Activated T-helper 1 cell treated with Interleukin-2 at 50 U/mL for 16 hours (primary cell): Measurements from ENCODE around the gene AGAP1.
"Not testable (repeated sequence)": the region's sequence is repeated elsewhere in the genome, so short reads cannot be mapped to it uniquely, and the experiment has no call there.

Experiments
- DNase-seq: peaks from one replicate; pipeline ENCODE4 v3.0.0-alpha.2; 2020; ENCODE audit warnings: low read depth

Gene AGAP1

DNA sequence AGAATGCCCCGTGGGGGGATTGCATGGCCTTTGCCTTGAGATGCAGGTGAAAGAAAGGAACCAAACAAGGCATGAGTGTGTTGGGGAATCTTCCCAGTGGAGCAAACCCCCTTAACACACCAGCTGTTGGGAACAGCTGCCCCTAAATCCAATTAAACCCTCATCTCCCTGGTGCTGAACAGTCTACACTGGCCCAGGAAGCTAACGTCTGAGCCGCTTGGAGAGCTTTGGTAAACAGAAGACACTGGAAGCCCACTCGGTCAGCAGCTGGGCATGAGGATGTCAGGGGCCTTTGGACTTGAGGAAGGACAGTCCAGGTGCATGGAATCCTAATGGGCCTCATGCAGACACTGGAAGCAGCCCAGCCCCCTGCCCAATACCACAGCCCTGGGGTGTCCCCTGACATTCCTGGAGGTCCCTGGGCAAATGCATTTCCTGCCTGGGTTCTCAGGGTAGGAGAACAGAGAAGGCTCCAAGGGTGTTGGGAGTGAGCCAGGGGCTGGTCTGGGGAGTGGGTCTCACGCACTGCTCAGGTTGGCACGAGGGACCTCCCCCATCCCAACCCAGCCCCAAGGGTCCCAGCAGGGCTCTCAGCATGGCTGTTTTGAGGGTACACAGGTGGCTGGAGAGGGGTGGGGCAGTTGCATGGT lies 636.6 kb downstream of the AGAP1 start:
- DNase-seq, result no peak

DNA sequence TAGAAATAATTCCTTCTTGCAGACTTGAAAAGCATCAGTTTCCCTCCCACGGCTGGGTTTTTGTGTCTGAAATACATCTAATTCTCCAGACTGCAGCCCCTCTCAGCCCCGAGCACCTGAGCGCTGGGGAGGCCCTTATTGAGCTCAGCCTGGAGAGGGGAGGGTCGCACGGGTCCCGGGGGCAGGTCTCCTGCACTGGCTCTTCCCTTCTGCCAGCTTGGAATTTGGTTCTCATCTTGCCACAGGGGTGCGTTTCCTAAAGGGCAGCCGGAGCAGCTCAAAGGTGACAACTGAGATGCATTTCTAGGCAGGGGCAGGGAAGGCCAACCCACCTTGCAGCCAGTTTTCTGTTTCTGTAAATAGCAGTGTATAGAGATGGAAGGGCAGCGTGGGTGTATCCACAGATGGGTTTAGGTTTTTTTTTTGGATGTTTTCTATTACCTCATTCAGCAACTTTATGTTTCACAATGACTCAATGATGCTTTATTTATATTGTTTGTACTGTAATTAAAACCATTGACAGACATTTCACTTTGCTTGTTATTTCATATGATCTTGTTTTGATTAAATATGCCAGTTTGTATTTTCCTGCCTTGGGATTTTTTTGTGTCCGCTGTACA lies 637.3 kb downstream of the AGAP1 start:
- no peak for DNase-seq

DNA sequence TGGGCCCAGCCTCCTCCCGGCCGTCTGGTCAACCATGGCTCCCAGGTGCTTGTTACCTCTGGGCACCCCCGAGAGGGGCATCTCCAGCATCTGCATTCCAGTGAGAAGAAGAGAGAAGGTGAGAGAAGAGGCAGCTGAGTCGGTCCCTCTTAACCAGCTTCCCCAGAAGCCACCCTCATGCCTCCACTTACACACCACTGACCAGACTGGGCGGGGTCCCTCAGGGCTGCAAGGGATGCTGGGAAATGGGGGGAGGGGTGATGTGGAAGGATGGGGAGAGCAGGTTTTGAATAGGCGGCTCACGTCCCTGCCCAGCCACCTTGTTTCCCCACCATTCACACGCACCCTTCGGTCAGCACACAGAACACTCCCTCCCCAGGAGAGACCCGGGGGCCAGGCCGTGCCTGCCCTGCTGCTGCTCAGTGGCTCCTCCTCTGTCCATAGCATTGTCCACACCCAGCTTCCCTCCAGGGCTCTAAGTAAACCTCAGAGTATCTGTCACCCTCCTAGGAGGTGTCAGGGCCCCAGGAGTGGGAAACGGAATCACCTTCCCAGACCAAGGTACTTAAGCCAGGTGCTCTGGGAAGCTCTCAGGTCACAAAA lies 639.7 kb downstream of the AGAP1 start:
- no peak for DNase-seq

DNA sequence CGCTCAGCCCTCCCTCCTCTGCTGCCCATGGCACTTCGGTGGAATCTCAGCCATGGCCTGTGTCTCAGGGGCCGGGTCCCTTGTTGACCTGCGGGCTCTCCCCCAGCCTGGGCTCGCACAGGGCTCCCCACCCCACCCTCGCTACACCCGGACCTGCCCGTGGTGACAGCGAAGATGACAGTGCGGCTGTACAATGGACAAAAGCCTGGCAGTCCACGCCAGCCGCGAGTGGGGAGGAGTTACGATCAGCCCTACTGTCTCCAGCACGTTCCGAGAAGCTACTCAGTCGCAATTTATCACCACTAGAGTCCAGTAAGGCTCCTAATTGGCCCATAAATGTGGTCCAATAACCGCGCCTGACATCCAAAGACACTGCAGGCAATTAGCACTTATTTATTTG lies 642.7 kb downstream of the AGAP1 start:
- DNase-seq, result no peak

DNA sequence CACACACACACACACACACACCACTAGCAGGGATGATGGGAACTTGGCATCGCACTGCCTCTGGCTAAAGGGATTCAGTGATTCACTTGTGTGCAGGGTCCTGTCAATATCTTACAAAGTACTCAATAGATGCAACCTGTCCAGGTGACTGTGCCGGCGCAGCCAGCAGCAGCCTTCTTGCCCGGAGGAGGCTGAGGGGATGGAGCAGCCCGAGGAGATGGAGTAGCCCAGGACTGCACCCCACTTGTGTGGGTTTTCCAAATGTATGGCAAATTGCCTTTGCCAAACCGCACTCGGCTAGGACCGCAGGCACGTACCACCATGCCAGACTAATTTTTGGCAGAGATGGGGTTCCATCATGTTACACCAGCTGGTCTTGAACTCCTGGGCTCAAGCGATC lies 643.2 kb downstream of the AGAP1 start:
- no peak for DNase-seq

DNA sequence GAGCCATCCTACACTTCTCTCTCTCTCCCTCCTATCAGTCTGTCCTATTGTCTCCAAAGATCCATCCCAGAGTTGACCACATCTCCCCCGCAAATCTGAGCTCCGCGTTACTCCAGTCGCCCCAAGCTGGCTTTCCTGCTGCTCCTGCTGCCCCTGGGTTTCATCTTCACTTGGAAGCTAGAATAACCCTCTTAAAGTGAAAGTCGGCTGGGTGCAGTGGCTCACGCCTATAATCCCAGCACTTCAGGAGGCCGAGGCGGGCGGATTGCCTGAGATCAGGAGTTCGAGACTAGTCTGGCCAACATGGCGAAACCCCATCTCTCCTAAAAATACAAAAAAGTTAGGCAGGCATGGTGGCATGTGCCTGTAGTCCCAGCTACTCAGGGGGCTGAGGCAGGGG lies 647.8 kb downstream of the AGAP1 start:
- DNase-seq, result not testable (repeated sequence)

DNA sequence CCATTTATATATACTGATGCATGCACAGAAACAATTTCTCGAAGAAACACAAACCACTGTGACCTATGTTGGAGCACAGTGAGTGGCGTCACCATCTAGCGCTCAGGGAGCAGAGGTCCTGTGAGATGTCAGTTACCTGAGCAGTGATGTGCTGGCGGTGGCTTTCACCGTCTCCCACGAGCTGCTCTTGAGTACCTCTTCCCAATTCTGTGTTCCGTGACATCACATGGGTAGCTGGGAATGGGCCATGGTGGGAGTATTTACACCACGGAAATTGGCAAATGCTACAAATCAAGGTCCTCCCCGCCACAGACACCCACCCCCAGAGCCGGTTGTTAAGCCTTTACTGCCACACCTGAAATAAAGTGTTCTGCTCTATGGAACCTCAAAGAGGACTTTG lies 650.0 kb downstream of the AGAP1 start:
- DNase-seq, result no peak

DNA sequence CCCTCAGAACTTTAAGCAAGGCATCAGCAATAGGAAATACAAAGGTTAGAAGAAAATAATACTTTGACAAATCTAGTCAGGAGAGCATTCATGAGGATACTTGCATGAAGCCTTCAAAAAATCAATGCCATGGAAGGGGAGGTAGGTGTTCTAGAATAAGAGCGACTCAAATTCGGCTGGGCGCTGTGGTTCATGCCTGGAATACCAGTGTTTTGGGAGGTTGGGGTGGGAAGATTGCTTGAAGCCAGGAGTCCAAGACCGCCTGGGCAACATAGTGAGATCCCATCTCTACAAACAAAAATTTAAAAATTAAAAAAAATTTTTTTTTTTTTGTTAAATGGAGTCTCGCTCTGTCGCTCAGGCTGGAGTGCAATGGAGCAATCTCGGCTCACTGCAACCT lies 652.6 kb downstream of the AGAP1 start:
- DNase-seq, result no peak

DNA sequence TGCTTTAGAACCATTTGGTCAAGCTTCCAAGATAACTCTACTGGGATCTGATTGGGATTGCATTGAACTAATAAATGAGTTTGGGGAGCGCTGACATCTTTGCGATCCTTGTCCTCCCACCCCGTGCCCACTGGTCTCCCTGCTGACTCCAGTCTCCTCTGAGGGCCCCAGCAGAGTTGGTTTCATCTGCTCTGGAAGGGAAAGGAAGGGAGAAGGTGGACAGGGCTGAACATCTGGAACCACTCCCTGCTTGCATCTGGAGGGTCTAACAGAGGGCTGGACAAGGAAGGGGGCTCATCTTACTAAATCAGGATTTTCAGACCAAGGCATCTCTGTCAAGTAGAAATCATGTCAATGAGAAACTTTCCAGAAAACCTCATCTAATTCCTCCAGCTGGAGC lies 661.6 kb downstream of the AGAP1 start:
- no peak for DNase-seq

DNA sequence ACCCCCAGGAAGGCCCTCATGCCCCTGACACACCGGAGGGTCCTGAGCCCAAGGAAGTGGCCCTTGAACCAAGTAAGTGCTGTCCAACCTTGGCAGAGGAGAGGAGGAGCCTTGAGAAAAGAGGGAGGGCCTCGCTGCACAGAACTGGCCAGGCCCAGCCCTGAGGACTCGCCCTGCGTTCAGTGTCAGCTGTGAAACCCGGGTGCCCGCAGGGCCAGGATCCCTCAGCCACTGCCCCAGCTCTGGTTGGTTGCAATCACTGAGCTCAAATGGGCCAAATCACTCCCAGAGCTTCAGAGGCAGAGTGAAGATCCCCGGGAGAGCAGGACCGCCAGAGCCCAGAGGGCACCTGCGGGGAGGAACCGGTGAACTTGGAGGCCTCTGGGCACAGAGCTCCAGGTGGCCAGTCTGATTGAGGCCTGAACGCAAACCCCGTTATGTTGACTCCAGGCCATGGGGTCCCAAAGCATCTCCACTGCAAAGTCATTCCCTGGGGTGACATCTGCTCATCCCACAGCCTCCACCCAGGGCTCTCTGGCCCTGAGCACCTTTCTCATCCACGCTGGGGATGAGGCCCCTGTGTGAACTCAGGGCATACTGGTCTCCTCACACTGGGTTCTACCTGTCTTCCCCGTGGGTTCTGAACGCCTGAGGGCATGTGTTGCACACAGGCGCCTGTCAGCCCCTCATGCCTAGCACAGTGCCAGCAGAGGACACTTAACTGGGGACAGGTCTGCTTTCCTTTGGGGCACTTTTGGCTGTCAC lies 662.4 kb downstream of the AGAP1 start:
- no peak for DNase-seq

DNA sequence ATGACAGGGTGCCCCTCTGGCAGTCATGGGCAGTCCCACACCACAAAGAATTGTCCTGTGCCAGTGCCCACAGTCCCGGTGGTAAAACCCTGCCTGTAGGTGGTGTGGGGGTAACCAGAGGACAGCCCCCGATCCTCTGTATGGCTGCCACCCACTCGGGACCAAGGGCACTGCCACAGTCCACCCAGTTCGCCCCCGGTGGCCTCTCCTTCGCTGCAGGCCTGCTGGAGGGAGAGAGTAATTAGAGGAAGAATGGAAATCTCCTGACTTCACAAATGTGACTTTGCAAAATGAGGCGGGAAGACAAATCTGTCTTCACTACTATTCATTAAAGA lies 663.0 kb downstream of the AGAP1 start:
- DNase-seq, result no peak

DNA sequence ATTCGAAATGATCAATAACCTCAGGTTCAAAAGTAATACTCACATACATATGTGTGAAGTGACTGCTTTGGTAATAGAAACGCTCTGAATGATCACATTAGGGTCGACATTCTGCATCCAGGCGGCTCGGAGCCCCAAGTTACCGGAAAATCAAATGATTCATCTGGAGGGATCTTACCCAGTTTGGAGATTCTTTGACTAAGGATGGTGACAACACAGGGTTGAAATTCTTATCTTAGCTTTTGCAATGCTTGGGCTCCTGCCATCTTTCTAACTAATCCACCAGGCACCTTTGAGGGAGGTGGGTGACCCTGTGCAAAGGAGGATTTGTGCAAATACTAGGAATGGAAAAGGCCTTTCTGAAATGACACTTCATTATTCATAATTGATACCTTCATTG lies 663.5 kb downstream of the AGAP1 start:
- no peak for DNase-seq

DNA sequence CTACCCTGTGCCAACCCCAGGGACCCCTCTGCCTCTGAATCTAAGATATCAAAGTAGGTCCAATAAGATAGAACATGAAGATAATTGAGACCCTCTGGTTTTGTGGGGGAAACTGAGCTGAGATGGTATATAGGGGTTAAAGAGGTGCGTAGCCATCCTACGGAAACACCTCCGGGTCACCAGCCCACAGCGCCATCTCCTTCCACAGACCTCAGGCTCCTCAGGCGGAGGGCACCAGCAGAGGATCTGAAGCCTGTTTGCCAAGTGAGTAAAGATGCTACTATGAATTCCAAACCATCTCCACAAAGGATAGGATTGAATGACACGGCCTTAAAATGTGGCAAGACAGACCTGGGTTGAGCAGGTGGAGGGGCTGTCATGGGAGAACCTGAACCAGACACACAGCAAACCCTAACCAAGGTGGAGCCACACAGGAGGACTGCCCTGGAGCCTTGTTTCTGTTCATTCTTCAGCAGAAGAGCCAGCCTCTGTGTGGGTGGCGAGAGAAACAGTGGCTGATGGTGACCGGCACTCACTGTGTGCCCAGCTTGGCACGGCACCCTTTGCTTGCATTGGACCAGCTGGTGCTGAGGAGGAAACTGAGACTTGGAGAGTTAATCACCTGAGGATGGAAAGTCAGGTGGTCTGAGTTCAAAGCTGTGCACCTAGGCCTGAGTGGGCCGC lies 664.1 kb downstream of the AGAP1 start:
- DNase-seq, result no peak

DNA sequence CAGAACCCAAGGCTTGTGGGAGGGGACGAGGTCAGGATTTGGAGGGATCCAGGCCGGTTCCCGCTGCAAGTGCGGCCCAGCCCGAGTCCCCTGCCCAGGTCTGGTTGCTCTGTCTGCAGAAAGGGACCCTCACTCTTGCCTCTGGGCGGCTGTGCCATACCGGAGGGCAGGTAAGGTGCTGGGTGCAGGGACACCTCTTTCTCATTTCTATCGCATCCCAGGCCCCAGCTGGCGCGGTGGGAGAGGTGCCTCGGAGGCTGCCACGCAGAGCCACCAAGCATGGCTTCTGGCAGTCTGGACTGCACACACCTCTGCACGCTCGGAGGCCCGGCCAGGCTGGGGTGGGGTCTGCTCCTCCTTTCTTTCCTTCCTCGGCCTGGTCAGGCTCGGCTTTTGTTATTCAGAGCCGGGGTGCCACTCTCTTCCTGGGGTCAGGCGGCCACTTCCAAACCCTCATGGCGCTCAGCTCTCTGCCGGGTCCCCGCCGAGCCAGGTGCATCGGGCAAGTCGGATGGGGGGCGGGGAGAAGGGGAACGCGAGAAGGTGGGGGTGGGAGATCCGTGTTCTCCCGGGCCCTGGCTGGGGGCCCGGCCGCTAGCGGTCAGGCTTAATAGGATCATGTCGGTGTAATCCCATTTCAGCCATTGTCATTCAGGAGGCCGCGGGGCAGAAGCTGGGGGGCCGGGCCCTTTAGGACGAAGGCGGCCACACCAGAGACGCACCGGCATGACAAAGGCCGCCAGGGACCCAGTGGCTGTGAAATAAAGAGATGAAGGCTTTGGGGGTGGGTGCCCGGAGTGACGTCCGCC lies 665.3 kb downstream of the AGAP1 start:
- DNase-seq, result no peak

DNA sequence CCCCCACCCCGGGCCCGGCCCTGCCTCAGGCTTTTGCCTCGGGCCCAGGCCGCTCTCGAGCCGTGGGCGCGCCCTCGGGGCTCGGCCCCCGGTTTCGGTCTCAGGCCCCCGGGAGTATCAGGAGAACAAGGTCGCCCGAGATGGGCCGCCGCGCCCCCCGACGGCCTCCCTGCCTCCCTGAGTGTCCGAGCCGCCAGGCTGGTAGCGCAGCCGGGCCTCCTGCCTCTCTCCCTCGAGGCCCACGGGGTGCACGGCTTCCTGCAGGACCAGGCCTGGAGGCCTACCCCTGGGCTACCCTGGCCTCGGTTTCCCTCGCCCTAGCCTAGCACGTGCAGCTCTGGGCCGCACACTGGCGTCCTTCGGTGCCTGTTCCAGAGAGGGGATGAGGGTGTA lies 665.9 kb downstream of the AGAP1 start:
- DNase-seq, result no peak

DNA sequence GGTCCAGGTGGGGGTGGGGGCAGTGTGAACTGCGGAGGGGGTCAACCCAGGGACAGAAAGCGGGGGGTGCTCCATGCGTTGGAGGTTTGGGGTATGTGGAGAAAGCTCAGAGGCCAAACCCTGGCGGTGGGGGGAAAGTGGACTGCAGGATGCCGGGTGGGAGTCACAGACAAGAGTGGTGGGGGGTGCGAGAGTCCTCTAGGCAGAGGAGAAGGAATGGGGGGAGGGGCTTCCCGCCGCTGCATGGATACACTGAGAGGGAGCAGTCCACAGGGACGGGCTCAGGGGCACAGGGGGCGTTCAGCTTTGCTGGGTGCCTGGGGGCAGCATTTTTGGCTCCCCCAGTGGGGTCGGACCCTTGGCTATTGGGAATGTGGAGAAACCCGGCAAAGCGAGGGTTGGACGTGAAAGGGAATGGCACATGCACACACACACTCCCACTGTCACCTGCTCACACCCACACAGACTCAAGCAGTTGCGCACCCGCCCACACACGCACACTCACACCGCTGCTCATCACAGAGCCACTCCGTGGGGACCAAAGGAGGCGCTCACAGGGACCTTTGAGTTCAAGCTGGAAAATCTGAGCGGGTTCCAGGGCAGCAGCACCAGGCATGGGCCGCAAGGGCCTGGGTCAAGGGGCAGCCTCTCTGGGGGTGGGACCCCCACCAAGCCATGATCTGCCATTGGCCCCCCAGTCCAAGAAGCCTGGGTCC lies 666.7 kb downstream of the AGAP1 start:
- DNase-seq, result no peak

DNA sequence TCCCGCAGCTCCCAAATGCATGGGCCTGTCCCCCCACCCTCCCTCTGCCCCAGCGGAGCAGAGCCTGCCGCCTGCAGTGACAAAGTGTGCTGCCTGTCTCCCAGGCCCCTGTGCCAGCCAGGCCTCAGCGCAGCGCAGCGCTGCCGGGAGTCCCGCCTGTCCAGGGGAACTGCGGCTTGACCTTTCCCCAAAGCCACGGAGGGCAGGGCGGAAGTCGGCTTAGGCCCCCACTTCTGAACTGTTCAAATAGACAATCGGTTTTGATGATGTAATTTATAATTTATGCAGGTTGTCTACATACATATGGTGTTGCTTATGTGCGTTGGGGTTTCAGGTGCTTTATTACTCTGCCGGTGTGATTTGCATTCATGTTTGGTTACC lies 667.2 kb downstream of the AGAP1 start:
- DNase-seq, result no peak

DNA sequence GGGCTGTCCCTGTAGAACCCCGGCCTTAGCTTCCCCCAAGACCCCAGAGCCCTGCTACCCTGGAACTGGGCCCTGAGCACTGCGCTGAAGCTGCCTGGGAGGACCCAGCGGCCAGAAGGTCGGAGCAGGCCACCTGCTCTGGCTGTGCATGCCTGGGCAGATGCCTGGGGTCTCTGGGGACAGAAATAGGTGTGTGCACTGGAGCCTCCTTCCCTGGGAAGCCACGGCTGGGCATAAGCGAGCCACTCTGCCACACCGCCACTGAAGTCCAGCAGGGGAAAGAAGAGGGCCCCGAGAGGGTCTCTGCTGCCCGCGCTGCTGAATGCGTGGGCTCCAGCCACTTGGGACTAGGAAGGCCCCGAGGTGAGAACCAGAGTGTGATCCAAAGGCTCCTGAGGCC lies 667.7 kb downstream of the AGAP1 start:
- DNase-seq, result no peak

DNA sequence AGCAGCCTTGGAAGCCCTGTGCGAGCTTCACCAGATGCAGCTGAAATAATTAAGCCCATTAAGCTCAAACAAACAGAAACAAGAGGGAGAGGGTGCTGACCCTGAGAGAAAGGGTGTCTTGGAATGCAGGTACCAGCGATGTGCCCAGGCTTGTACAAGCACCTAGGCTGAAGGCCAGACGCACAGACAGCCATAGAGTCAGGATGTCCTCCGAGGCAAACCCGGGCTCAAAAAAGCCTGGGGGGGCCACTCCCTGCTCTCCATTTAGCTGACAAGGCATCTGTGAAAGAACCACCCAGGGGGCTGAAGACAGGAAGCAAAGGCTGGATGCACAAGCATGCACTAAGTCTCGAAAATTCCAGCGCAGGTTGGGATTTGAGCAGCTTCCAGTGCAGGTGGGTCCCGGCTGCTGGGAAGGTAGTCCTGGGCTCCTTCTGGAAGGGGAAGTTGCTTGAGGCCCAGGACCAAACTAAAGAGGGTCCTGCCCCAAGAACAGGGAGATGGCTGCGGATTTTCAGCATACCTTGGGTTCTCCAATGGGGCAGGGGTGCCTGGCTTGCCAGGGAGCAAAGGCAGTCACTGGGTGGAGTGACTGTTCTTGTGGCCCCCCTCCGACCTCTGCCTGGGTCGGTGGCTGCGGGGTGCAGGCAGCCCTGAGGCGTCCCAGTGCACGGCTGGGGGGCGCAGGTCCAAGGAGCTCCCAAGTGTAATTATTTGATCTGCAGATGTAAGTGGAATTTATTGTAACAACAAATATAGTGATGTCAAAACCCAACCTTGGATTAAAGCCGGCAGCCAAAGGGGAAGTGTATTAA lies 668.4 kb downstream of the AGAP1 start:
- no peak for DNase-seq

DNA sequence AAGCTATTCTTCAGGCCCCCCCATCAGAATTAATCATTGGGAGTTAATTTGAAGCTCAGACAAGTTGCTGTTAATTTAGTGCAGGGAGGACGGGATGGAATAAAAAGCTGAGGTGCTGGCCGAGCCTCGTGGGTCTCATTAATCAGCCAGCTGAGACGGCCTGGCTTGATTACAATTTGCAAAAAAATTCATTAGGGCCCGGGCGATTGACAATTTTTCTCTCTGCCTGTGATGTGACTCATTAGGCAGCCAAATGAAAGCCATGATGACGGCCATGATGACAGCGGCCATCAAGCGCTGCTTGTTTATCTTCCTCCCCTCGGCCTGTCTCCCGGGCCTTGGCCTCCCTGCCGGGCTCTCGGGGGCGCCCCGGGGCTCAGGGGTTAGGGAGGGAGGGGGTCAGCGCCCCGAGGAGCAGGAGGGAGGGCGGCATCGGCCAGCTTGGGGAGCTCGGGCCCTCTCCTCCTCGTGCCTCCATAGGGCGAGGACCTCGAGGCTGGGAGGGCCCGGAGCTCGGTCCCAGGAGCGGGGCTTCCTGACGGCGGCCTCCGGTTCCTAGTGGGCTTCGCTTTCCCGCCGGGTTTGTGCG lies 669.1 kb downstream of the AGAP1 start:
- DNase-seq, result no peak
